NCI-H524 treated with DMSO at 0.1 percent for 48 hours (cell line): ENCODE measurements around the gene TGFB2.
"Not testable (repeated sequence)": the region's sequence is repeated elsewhere in the genome, so short reads cannot be mapped to it uniquely, and the experiment has no call there.

Experiments
- DNase-seq: peaks from one replicate; lab custom pipeline; 2025; lab: John Stamatoyannopoulos, UW

TGFB2 gene

GRCh38 chr1:218344814-218345672, at the start of gene TGFB2:
TSS of gene TGFB2 (plus strand) at chr1:218345336. CDS start at chr1:218346702, 1,366 bp downstream.
- no peak for DNase-seq

DNA sequence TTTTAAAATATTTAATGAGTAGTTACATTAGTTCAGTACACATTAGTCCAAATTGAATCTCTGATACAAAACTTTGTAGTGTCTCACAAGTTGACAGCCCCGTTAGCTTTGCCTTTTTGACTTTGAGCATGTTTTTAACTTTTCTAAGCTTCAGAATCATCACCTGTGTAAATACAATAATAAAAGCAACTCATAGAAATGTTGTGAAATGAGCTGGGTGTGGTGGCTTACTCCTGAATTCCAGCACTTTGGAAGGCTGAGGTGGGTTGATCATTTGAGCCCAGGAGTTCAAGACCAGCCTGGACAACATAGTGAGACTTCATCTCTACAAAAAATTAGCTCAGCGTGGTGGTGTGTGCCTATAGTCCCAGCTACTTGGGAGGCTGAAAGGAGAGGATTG, 49.0 kb upstream of the TGFB2 start:
- no peak for DNase-seq

GRCh38 chr1:218297461-218297860, 47.7 kb upstream of the TGFB2 start:
- no peak for DNase-seq

DNA sequence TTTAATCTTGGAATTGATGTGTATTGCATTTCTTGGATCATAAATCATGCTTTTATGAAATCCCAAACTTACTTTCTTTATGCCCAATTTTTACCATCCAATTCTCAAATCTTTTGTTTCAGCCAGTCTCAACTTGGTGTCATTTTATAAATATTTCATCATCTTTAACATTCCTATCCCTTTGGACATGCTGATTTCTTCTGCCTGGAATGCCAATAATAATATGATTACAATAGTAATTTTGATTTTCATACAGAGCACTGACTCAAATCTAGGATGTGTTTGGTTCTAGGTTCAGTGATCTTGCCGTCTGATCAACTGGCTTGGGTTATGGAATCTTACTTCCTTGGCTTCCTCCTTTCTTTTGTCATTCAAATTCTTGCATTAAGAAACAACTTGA, 47.3 kb upstream of the TGFB2 start:
- no peak for DNase-seq

DNA sequence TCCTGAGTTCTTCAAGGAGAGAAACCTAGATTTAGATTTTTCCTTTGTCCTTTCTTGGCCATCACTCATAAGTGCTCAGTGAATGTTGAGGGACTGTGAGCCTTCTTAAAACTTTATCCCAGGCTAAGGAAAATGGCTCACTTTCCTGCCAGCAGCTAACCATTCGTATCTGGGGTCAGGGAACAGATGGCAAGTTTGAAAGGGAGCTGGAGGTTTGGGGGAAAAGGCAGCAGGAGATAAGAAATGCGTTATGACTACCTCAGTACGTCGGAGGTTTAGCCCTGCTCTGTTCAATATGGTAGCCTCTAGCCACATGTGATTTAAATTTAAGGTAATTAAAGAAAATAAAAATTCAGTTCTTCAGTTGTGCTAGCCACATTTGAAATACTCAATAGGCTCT, 46.7 kb upstream of the TGFB2 start:
- no peak for DNase-seq

GRCh38 chr1:218299416-218299815, 45.7 kb upstream of the TGFB2 start:
- DNase-seq: no peak

DNA sequence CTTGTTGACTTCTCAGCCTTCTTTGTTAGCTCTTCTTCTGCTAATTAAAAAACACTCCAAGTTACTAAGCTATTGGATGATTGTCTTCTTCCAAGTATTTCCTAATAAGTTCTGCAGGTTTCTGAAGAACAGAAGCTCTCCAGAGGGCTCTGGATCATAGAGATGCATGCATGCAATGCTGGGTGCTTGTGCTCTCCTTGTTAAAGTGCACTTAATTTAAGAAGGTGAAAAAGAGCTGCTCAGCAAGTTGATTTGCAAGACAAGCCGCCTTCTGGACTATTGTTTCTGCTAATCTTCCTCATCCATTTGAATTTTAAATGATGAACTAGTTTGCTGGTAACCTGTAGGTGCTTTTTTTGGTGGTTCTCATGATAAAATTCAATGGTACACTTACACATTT, 43.9 kb upstream of the TGFB2 start:
- no peak for DNase-seq

DNA sequence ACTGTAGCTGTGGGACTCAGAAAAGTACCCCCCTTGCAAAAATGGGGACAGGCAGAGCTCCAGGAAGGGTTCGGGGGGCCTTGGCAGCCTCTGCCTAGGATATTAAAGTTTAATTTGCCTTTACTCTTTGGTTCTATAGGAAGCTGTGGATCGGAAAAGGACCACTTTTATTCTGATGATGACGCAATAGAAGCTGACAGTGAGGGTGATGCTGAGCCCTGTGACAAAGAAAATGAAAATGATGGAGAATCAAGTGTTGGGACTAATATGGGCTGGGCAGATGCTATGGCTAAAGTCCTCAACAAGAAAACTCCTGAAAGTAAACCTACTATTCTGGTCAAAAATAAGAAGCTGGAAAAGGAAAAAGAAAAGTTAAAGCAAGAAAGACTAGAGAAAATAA, 43.0 kb upstream of the TGFB2 start:
- no peak for DNase-seq

DNA sequence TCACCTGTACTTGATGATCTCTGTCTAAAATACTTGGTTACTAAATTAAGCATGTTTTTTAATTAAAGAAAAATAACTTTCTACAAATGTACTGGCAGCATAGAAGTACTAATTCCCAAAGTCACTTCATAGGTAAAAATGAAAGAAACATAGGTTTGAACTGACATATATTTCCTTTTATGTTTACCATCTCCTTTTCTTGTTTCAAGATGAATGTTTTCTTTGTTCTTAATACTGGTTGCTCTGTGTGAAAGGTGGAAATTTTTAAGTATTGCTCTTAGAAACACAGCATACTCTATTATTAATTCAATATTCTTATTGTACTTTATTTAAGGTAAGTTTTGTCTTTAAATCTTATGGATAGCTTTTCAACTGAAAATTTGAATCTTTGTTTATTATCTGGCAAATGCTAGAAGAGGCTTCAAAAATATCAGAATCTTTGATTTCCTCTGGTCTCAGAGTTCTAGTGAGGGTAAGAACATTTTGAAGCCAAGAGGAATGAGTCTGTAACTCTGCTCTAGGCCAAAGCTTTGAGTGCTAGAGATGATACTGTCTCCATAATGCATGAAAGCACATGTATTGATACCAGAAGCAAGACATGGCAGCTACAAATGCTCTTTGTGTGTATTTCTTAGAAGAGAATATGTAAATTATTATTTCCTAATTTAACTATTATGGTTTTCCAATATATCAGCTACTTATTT, 41.8 kb upstream of the TGFB2 start:
- DNase-seq: no peak

DNA sequence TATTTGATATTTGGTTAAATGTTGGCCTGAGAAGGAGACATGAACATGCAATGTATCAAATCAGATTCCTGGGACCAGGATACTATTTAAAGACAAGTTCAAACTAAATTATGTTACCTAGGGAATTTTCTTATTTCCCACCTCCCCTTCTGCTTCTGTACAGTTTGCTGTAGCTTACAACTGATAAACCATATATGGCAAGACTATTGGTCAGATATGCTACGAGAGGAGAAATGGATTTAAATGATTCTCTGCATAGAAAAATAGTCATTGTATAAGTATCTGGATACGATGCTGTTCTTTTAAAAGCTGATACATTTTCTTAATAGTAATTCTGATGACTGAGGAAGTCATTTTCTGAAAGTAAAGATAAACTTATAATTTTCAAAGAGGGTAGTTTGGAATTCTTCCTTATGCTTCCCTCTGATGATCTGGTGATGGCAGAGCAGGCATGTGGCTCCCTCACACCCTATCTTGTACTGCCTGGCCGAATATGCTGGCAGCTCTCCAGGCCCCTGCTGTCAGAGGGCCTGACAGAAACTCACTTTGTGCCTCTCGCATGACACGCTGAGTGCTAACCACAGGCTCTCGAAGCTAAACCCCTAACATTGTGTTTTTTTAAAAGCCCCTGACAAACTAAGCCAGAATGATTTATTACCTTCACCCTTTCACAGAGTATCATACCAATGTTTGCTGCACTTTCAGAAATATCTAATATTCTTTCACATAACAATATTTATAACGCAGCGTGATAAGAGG, 40.7 kb upstream of the TGFB2 start:
- DNase-seq: no peak

GRCh38 chr1:218305472-218306064, 39.6 kb upstream of the TGFB2 start:
- no peak for DNase-seq

DNA sequence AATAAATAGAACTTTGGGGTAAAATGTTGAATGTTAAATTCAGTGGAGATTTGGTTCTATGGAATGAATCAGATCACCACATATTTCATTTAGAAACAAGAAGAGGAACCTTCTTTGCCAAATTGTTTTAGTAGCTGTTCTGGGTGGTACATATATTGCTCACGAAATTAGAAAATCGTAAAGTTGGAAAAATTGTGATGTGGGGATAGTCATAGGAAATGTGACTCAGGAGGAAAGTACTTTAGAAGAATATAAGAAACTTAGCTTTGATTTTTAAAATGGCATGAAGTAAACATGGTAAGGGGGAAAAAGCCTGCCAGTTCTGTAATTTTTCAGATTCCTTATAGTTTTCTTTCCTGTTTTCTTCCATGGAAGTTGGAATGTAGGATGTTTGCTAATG, 32.6 kb upstream of the TGFB2 start:
- no peak for DNase-seq

DNA sequence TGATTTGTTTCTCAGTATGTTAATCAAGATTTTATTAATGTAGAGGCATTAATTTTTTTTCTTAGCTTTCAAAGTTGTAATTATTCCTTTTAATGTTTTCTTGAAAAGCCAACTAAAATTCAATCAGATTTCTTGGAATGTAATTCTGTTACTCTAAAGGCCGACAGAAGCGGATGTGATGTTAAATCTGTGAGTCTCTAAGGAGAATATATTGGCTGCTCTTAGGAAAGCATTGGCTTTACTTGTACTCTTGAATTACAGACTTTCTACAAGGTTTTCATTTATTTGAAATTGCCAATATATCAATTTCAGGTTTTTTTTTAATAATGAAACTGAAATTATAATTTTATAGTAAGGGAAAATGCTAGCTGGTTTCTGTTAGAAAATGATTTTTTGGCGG, 30.8 kb upstream of the TGFB2 start:
- DNase-seq: no peak

DNA sequence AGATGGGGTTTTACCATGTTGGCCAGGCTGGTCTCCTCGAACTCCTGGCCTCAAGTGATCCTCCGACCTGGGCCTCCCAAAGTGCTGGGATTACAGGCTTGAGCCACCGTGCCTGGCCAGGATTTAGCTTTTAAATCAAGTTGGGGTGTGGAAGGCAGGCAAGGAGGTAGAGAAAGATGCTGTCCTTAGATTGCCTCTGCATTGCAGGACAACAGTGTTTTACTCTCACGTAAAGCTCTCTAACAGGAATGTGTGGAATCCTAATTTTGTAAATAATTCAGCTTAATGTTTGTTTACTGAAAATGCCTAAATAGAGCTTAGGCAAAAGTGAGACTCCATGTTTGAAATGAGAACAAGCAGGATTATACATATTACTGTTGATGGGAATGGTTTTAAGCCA, 29.5 kb upstream of the TGFB2 start:
- no peak for DNase-seq

GRCh38 chr1:218317061-218317460, 28.1 kb upstream of the TGFB2 start:
- DNase-seq: no peak

GRCh38 chr1:218320182-218320581, 25.0 kb upstream of the TGFB2 start:
- not testable (repeated sequence) for DNase-seq

DNA sequence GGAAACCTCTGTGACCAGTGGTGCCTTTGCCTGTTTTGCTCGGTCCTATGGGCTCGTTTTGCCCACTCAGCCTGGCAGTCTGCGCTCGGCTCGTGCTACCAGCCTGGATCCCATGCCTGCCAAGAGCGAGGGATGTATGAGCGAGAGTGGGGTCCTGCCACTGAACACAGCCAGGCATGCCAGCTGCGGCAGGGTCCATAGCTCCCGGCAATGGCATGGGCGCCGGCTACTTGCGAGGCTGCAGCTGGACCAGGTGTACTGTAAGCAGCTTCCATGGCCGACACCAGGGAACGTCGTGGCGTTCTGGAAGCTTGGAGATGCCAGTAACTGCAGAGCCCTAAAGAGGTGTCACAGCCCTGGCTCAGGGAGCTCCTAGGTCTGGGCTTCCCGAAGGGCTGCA, 22.4 kb upstream of the TGFB2 start:
- no peak for DNase-seq

DNA sequence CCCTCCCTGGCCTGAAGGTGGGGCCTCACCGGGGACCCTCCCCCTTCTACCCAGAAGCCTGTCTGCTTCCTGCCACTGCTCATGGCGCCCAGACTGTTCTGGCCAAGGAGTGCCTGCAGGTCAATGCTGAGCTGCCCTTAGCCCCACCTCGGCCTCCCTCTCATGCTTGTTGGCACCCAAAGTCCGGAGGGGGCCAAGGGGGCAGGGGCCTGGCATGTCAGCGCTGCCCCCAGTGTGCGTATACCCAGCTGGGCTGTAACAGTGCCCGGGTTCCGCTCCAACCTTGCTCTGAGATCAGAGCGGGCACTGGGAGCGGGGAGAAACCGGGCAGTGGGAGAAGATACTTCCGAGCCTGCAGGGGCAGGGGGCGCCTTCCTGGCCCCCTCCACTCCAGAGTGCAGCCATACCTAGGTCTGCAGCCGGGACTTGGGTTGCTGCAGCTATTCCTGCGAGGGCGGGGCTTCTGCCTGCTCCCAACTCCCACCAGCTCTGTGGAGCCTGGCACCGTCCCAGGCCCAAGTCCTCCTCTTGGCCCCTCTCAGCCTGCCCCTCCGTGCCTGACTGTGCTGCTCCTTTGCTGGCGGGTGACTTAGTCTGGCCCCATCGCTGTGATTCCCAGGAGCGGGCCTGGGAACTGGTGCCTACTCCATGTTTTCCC, 21.4 kb upstream of the TGFB2 start:
- no peak for DNase-seq

GRCh38 chr1:218324226-218324580, 20.9 kb upstream of the TGFB2 start:
- DNase-seq: no peak

DNA sequence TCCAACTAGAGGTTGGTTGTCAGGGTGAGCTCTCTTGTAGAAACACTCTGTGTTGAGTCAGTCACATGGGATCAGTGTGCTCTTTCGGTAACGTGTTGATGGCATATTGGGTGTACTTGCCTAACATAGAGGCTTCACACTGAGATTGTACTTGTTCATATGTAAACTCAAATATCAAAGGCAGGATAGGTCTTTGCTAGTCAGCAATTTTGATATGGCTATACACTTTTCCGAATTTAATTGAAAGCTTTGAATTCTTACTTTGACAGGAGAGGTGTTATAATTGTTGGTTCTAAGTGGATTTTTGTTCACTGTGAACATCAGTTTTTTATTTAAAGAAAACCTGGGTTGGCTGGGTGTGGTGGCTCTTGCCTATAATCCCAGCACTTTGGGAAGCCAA, 16.4 kb upstream of the TGFB2 start:
- no peak for DNase-seq

- DNase-seq: no peak
Measured at GRCh38 chr1:218330043-218330623, 15.0 kb upstream of the TGFB2 start.

- DNase-seq: no peak
Measured at GRCh38 chr1:218332416-218332815, 12.7 kb upstream of the TGFB2 start.
